RPMI7951 (cell line): ENCODE measurements around the gene CANT1. TPM values are rescaled to one million over a fixed set of nuclear protein-coding genes. Genes with fewer than 3 reads are reported as not detected.
"Not testable (repeated sequence)": the region's sequence is repeated elsewhere in the genome, so short reads cannot be mapped to it uniquely, and the experiment has no call there.

ENCODE experiments used
- DNase-seq: peaks from one replicate; pipeline ENCODE4 v3.0.0-alpha.2; 2012; ENCODE audit warnings: low read depth
- total RNA-seq: library from RNA; depleted of rRNA; stranded (reverse); fragments of >200 nt; shearing (Covaris generic); gene quantifications from 2 replicates; pipeline ENCODE4 v1.2.3, GENCODE V29; 2014; rRNA removed

CANT1 gene
- total RNA-seq, 1 experiment from 2014 or later, result 39.2 TPM

DNA sequence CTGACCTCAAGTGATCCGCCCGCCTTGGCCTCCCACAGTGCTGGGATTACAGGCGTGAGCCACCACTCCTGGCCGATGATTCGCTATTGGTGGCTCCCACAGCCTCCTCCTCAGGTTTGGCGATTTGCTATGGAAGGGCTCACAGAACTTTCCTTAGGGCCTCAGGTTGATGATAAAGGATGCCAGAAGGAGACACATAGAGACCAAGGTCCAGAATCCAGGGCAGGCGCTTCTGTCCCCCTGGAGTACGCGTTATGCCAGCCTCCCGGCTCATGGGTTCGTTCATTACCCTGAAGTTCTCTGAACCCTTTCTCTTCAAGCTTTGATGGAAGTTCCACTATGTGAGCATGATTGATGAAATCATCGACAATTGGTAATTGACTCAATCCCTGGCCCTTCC is 49.8 kb downstream of the CANT1 start:
- DNase-seq, result no peak

GRCh38 chr17:78958641-78959127 is 50.9 kb downstream of the CANT1 start:
- peak; percentile 37 for DNase-seq

DNA sequence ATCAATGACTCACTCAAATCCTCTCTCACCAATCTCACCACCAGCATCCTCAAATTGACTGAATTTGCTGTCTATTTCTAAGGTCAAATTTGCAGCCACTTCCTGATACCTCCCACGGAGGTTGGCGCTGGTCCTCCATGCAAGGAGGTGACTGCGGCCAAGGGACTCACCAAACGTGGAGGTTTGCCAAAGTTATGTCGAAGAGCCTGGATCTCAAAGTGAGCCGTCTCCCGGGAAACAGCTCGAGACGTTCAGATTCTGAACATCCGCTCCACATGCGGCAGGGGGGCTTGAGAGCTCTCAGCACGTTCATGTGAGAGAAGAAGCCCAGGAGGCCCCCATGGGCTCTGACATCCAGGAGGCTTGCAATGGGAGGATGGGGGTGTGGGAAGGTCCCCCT is 52.4 kb downstream of the CANT1 start:
- peak; percentile 82 for DNase-seq

GRCh38 chr17:78956254-78956653 is 53.3 kb downstream of the CANT1 start:
- no peak for DNase-seq

GRCh38 chr17:78954684-78955083 is 54.9 kb downstream of the CANT1 start:
- no peak for DNase-seq

DNA sequence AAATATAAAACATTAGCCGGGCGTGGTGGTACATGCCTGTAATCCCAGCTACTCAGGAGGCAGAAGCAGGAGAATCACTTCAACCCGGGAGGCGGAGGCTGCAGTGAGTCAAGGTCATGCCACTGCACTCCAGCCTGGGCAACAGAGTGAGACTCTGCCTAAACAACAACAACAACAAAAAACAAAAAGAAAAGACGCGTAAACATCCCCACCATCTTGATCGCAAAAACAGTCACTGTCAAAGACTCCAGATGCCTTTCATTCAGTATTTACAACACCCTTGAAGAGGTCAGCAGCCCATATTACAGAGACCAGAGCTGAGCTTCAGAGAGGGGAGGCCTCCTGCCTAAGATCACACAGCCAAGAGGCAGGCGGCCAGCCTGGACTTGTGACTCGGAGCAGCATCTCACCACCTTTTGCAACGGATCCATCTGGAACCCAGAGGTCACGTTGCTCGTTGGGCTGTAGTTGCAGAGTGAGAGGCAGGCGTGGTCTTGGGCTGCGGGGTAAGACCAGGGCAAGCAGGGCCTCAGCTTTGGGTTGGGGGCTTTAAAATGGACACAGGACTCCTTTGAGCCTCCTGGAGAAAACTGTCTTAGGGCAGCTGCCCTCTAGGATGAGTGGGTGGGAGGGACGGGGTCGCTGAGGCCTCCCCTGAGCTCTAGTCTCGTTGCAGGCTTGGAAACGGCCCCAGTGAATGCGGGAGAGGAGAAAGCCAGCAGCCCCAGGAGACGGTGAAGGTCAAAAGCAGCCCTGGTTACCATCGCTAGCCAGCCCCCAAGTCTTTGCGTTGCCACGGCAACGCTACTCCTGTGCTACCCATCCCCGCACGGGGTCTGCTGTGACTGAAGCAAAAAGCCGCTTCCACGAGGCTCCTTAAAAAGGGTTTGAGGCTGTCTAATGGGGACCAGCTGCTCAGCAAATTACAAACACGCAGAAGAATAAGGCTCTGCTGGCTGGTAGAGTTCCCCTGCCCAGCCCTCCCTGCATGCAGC is 55.9 kb downstream of the CANT1 start:
- no peak for DNase-seq

GRCh38 chr17:78952706-78953105 is 56.9 kb downstream of the CANT1 start:
- DNase-seq, result no peak

DNA sequence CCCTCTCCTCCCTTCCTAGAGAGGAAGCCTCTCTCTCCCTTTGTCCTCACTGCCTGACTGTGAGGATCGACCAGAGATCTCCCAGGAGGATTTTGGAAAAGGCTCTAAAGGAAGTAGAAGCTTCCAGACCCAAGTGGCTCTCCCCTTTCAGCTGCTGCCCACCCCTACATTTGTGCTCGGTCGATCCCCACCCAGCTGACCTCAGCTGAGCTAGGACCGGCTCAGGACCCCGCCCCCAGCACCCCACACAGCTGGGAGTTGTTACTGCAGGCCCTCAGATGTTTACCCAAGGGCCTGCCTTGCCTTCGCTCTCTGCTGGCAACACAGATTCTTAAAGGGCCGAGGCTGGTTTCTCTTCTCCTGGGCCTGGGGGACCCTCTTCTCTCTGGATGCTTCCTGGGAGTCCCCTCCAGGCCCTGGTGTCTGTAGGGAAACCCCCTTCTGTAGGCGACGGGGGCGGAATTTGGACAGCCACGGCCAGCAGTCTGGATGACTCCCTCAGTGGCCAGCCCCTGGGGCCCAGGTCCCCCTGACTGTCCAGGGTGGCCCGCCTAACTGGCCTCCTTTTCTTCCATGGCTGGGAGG is 57.5 kb downstream of the CANT1 start:
- DNase-seq, result no peak

DNA sequence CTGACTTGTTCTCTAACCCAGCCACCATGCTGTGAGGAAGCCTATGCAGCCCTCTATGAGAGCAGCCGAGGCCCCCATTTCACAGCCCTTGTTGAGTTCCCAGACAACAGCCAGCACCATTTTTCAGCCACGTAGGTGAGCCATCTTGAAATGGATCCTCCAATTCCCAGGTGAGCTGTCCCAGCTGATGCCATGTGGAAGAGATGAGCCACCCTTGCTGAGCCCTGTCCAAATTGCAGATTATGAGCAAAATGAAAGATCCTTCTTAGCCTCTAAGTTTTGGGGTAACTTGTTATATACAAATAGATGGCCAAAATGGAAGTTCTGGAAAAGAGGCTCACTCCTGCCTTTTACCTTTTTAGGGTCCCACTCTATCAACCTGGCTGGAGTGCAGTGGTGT is 58.7 kb downstream of the CANT1 start:
- no peak for DNase-seq

GRCh38 chr17:78947235-78948149 is 62.1 kb downstream of the CANT1 start:
- no peak for DNase-seq

GRCh38 chr17:78946631-78947030 is 62.9 kb downstream of the CANT1 start:
- no peak for DNase-seq

DNA sequence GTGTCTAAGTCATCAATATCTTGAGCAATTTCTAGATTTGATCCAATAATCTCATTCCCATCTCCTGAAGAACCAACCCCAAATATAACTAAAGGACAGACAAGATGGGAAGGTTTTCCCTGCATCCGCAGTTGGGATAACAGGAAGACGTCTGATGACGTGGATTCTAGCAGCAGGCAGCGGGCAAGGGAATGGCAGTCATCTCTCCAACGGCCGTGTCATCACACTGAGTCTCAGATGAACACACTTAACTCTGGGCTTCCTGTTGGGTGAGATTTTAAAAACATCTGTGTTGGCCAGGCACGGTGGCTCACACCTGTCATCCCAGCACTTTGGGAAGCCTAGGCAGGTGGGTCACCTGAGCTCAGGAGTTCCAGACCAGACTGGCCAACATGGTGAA is 63.4 kb downstream of the CANT1 start:
- no peak for DNase-seq

DNA sequence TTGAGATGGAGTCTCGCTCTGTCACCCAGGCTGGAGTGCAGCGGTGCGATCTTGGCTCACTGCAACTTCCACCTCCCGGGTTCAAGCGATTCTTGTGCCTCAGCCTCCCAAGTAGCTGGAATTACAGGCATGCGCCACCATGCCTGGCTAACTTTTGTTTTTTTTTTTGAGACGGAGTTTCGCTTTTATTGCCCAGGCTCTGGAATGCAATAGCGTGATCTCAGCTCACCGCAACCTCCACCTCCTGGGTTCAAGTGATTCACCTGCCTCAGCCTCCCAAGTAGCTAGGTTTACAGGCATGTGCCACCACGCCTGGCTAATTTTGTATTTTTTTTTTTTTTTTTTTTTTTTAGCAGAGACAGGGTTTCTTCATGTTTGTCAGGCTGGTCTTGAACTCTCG is 64.1 kb downstream of the CANT1 start:
- not testable (repeated sequence) for DNase-seq

DNA sequence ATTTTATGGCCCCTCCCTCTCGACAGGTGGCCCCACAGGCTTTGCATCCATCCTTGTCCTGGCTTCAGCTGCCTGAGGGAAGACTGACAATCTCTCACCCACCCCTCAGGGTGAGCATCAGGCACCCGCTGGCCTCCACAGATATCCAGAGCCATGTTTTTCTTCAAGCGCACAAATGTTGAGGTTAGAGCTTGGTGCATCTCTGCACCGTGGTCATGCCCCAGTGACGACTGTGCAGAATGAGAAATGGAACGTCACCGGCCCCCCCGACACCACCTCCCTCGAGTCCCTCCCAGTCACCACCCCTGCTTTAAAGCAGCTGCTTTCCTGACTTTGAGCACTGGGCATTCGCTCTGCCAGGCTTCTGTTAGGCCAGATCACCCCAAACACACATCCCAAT is 64.6 kb downstream of the CANT1 start:
- DNase-seq, result no peak

DNA sequence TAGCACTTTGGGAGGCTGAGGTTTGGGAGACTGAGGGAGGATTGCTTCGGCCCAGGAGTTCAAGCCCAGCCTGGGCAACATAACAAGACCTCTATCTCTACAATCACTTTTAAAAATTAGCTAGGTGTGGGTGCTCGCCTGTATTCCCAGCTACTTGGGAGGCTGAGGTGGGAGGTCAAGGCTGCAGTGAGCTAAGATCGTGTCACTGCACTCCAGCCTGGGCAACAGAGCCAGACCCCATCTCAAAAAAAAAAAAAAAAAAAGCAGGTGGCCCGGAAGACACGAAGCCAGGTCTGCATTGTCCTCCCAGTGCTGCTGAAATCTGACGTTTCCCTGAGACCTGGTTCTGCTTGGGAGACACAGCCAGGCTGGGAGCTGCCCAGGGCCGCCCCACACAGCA is 65.5 kb downstream of the CANT1 start:
- no peak for DNase-seq

Other genes with a start within 250 kb of the CANT1 start
- 14.6 and 14.8 TPM in 2 replicates for gene CYTH1, start 227.5 kb downstream of the CANT1 start, total RNA-seq
- 9.8 and 11.2 TPM in 2 replicates for gene USP36, start 168.9 kb downstream of the CANT1 start, total RNA-seq
- 0.49 TPM in 1 of 2 replicates, not detected in the other for gene CEP295NL, start 106.6 kb downstream of the CANT1 start, total RNA-seq
- 115 and 147 TPM in 2 replicates for gene TIMP2, start 84.4 kb downstream of the CANT1 start, total RNA-seq
- 524 and 575 TPM in 2 replicates for gene LGALS3BP, start 29.8 kb downstream of the CANT1 start, total RNA-seq
- 31.8 and 45.7 TPM in 2 replicates for gene C1QTNF1, start 14.4 kb upstream of the CANT1 start, total RNA-seq
- 3.7 and 4.1 TPM in 2 replicates for gene ENGASE, start 65.1 kb upstream of the CANT1 start, total RNA-seq